KMS-11 (cell line): ENCODE data around the gene GVQW3.

ENCODE experiments used
- H2AFZ ChIP-seq: fragments of 200-600 bp; sonication (generic); 2 replicates; pipeline ENCODE4 v1.6.1; 2016; ENCODE audit warnings: antibody characterized with exemption, mixed run types, low read depth
- H3K27ac ChIP-seq: fragments of 200-600 bp; sonication (generic); 2 replicates; pipeline ENCODE4 v1.6.1; 2016; ENCODE audit warnings: mild to moderate bottlenecking, mixed run types
- H3K27me3 ChIP-seq: fragments of 200-600 bp; sonication (generic); 2 replicates; pipeline ENCODE4 v1.6.1; 2017; ENCODE audit warnings: mild to moderate bottlenecking, low read depth, mixed run types, moderate library complexity; ENCODE audit not compliant: insufficient read depth
- H3K36me3 ChIP-seq: fragments of 200-600 bp; sonication (generic); 2 replicates; pipeline ENCODE4 v1.6.1; 2017; ENCODE audit warnings: mild to moderate bottlenecking, mixed run types; ENCODE audit not compliant: insufficient read depth
- H3K4me1 ChIP-seq: fragments of 200-600 bp; sonication (generic); 2 replicates; pipeline ENCODE4 v1.6.1; 2016; ENCODE audit warnings: mild to moderate bottlenecking, low read depth, mixed run types; ENCODE audit not compliant: poor library complexity, severe bottlenecking
- H3K4me2 ChIP-seq: fragments of 200-600 bp; sonication (generic); 2 replicates; pipeline ENCODE4 v1.7.0; 2016; ENCODE audit warnings: mild to moderate bottlenecking, mixed run types
- H3K4me3 ChIP-seq: fragments of 200-600 bp; sonication (generic); IDR thresholded peaks from 2 replicates; pipeline ENCODE4 v1.6.1; 2017; ENCODE audit warnings: low read depth, low read length, mixed read lengths; ENCODE audit not compliant: insufficient read depth
- H3K79me2 ChIP-seq: fragments of 200-600 bp; sonication (generic); 2 replicates; pipeline ENCODE4 v1.6.1; 2016; ENCODE audit warnings: low read depth, mixed run types; ENCODE audit not compliant: insufficient read depth
- H3K9ac ChIP-seq: fragments of 200-600 bp; sonication (generic); 2 replicates; pipeline ENCODE4 v1.6.1; 2016; ENCODE audit warnings: mild to moderate bottlenecking, mixed run types
- H4K20me1 ChIP-seq: fragments of 200-600 bp; sonication (generic); 2 replicates; pipeline ENCODE4 v1.6.1; 2016; ENCODE audit warnings: mild to moderate bottlenecking, mixed run types; ENCODE audit not compliant: insufficient read depth
- TF ChIP-seq, protein P1 (sequence below): fragments of 200-600 bp; sonication (generic); conservative IDR thresholded peaks from 2 replicates; pipeline ENCODE4 v1.6.1; 2017; ENCODE audit warnings: low read depth, mild to moderate bottlenecking, antibody characterized with exemption, low read length, moderate library complexity, mixed read lengths

Gene GVQW3

DNA sequence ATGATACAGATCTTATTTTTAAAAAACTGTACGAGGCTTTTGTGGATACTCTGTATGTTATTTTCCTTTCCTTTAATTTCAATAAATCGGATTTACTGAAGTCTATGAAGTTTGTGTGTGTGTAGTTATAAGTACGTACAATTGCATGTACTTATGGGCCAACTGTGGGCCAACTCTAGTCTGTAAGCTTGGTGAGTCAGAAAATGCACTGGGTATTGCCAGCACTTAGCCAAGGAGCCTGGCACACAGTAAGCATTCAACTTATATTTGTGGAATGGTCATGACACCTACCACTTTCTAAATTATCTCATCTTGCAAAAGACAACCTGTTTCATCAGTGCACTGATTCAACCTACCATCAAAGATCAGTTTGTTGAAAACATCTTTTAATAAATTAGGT, 32.8 kb upstream of the GVQW3 start:
- Histone ChIP-seq H2AFZ (no peak overlapping the region), H3K27ac (no peak overlapping the region), H3K36me3 (peaks cover 3% of the 10 kb centered on the region; the same call in 1 of the 2 replicates), H3K9ac (no peak overlapping the region), H3K27me3 (no peaks in the 10 kb centered on the region), H3K4me2 (no peak overlapping the region), H3K4me3 (no peak overlapping the region), H3K4me1 (no peaks in the 10 kb centered on the region), H3K79me2 (no peaks in the 10 kb centered on the region), H4K20me1 (no peaks in the 10 kb centered on the region)
- TF ChIP-seq, protein P1, sequence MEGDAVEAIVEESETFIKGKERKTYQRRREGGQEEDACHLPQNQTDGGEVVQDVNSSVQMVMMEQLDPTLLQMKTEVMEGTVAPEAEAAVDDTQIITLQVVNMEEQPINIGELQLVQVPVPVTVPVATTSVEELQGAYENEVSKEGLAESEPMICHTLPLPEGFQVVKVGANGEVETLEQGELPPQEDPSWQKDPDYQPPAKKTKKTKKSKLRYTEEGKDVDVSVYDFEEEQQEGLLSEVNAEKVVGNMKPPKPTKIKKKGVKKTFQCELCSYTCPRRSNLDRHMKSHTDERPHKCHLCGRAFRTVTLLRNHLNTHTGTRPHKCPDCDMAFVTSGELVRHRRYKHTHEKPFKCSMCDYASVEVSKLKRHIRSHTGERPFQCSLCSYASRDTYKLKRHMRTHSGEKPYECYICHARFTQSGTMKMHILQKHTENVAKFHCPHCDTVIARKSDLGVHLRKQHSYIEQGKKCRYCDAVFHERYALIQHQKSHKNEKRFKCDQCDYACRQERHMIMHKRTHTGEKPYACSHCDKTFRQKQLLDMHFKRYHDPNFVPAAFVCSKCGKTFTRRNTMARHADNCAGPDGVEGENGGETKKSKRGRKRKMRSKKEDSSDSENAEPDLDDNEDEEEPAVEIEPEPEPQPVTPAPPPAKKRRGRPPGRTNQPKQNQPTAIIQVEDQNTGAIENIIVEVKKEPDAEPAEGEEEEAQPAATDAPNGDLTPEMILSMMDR: no peak

DNA sequence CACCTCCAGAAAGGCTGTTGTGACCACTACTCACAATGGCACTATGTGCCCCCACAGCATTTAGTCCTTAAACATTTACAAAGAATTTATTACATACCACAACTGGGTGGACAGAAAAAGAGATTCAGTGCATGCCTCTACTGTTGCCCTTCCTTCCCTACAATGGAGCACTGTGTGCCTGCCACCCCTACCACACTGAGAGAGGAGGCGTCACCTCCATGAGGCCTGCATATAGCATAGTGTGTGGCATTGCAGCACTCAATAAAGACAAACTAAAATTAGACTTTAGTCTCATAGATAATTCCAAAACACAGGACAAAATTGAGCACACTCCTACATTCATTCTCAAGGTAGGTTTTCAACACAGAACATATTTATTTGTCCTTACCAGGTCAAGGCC, 26.0 kb upstream of the GVQW3 start:
- H3K4me2 ChIP-seq: no peak overlapping the region
- no peaks in the 10 kb centered on the region for H3K27me3 ChIP-seq
- H3K9ac ChIP-seq: no peak overlapping the region
- TF ChIP-seq, protein P1: no peak
- H2AFZ ChIP-seq: no peak overlapping the region
- H3K79me2 ChIP-seq: no peaks in the 10 kb centered on the region
- no peak overlapping the region for H3K4me3 ChIP-seq
- no peaks in the 10 kb centered on the region for H3K4me1 ChIP-seq
- peaks cover 6% of the 10 kb centered on the region; the same call in 1 of the 2 replicates for H3K36me3 ChIP-seq
- no peak overlapping the region for H3K27ac ChIP-seq
- H4K20me1 ChIP-seq: no peaks in the 10 kb centered on the region

DNA sequence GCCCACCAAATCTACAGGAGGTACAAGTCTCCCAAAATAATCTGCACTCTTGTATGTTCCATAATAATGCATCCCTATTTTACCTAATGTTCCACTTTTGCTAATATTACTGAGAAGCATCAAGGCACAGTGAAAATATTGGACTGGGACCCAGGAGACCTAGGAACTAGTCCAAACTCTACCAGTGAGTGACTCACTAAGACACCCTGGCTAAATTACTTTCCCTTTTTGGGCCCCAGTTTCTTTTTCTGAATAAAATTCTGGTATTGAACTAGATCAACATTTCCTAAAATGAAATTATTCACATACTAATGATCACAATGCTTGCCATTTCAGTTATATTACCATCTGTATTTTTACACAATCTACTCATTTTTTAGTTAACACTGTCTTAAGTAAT, 19.7 kb upstream of the GVQW3 start:
- H4K20me1 ChIP-seq: no peaks in the 10 kb centered on the region
- no peak overlapping the region for H3K4me2 ChIP-seq
- H3K79me2 ChIP-seq: peaks cover 26% of the 10 kb centered on the region; the same call in 1 of the 2 replicates
- H3K27ac ChIP-seq: no peak overlapping the region
- no peak overlapping the region for H3K4me3 ChIP-seq
- H3K36me3 ChIP-seq: no peaks in the 10 kb centered on the region; the same call in 1 of the 2 replicates
- no peak overlapping the region for H3K9ac ChIP-seq
- H3K27me3 ChIP-seq: no peaks in the 10 kb centered on the region
- H2AFZ ChIP-seq: no peak overlapping the region
- H3K4me1 ChIP-seq: peaks cover 44% of the 10 kb centered on the region
- TF ChIP-seq, protein P1: no peak

DNA sequence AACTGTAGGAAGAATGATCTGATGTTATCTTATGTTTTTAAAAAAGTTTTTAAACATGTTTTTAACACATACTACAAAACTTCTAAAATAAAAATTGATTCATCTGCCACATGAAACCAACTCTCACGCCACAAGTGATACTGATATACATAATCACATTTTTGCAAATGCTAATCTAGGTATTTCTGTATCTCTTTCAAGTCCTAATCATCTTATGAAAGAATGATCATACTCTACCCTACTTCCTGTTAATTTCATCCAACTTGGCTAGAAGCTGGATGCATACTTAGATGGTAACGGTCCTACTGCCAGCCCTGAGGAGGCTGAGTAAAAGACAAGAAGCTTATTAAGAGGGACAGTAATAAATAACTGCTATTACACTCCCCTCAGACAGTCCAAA, 19.3 kb upstream of the GVQW3 start:
- Histone ChIP-seq H3K79me2 (peaks cover 30% of the 10 kb centered on the region; the same call in 1 of the 2 replicates), H2AFZ (no peak overlapping the region), H3K9ac (no peak overlapping the region), H3K4me3 (no peak overlapping the region), H3K27ac (no peak overlapping the region), H3K4me2 (no peak overlapping the region), H3K36me3 (no peaks in the 10 kb centered on the region; the same call in 1 of the 2 replicates), H3K4me1 (peaks cover 48% of the 10 kb centered on the region), H3K27me3 (no peaks in the 10 kb centered on the region), H4K20me1 (no peaks in the 10 kb centered on the region)
- TF ChIP-seq, protein P1: no peak
